GM19467 (cell line): ENCODE measurements around the gene AMZ1.

ENCODE experiments used
- ATAC-seq: cut with Tn5 transposase; IDR thresholded peaks from one replicate; pipeline ENCODE4 v1.9.1; 2021; ENCODE audit warnings: mild to moderate bottlenecking, moderate library complexity; ENCODE audit not compliant: unreplicated experiment

AMZ1 gene

GRCh38 chr7:2651336-2651735 is 36.7 kb upstream of the AMZ1 start:
- no peak for ATAC-seq

GRCh38 chr7:2651847-2652735 is 35.9 kb upstream of the AMZ1 start:
- no peak for ATAC-seq

GRCh38 chr7:2652736-2653060 is 35.3 kb upstream of the AMZ1 start:
- ATAC-seq: no peak

GRCh38 chr7:2654059-2654458 is 33.9 kb upstream of the AMZ1 start:
- no peak for ATAC-seq

GRCh38 chr7:2655870-2656614 is 32.0 kb upstream of the AMZ1 start:
- no peak for ATAC-seq

- no peak for ATAC-seq
Measured at GRCh38 chr7:2657208-2657607, 30.8 kb upstream of the AMZ1 start.

- no peak for ATAC-seq
Measured at GRCh38 chr7:2657920-2658671, 29.9 kb upstream of the AMZ1 start.

GRCh38 chr7:2658941-2659340 is 29.1 kb upstream of the AMZ1 start:
- ATAC-seq: no peak

GRCh38 chr7:2659556-2660358 is 28.2 kb upstream of the AMZ1 start:
- no peak for ATAC-seq

- no peak for ATAC-seq
Measured at GRCh38 chr7:2660359-2661095, 27.5 kb upstream of the AMZ1 start.

- no peak for ATAC-seq
Measured at GRCh38 chr7:2661096-2661449, 26.9 kb upstream of the AMZ1 start.

GRCh38 chr7:2661602-2662272 is 26.3 kb upstream of the AMZ1 start:
- ATAC-seq: no peak

GRCh38 chr7:2662273-2663120 is 25.5 kb upstream of the AMZ1 start:
- ATAC-seq: no peak

GRCh38 chr7:2663121-2663886 is 24.7 kb upstream of the AMZ1 start:
- no peak for ATAC-seq

GRCh38 chr7:2663960-2664359 is 24.0 kb upstream of the AMZ1 start:
- ATAC-seq: no peak

GRCh38 chr7:2665359-2665791 is 22.6 kb upstream of the AMZ1 start:
- ATAC-seq: no peak

GRCh38 chr7:2666155-2666554 is 21.8 kb upstream of the AMZ1 start:
- no peak for ATAC-seq
